Measurements from ENCODE around the gene HNRNPL.
"Not testable (repeated sequence)": the region's sequence is repeated elsewhere in the genome, so short reads cannot be mapped to it uniquely, and the experiment has no call there.

Gene HNRNPL

GRCh38 chr19:38875656-38876395 lies 26.0 kb upstream of the HNRNPL start:
- Histone ChIP-seq H3K27me3 (ENCODE audit: insufficient read depth, low read depth, severe bottlenecking) (no peaks in the 10 kb centered on the region), H3K36me3 (no peaks in the 10 kb centered on the region), H3K4me3 (ENCODE audit: low read depth, low read length) (no peak overlapping the region), H3K9me3 (ENCODE audit: severe bottlenecking) (no peaks in the 10 kb centered on the region), H3K27ac (no peak overlapping the region)
- DNase-seq, result no peak
- 0 out of 2 replicates have a peak, but pooled peaks have one; percentile 5 for TF ChIP-seq CTCF (IDR thresholded peaks at IDR 0.05; ENCODE audit: low read depth, low read length)

- H3K4me3 ChIP-seq (ENCODE audit: low read depth, low read length); H3K27ac ChIP-seq: not testable (repeated sequence)
Observed at GRCh38 chr19:38873400-38873799, 23.6 kb upstream of the HNRNPL start.

GRCh38 chr19:38870612-38871011 lies 20.8 kb upstream of the HNRNPL start:
- Histone ChIP-seq H3K36me3 (no peaks in the 10 kb centered on the region), H3K27ac (no peak overlapping the region), H3K9me3 (ENCODE audit: severe bottlenecking) (no peaks in the 10 kb centered on the region), H3K27me3 (ENCODE audit: insufficient read depth, low read depth, severe bottlenecking) (no peaks in the 10 kb centered on the region), H3K4me3 (ENCODE audit: low read depth, low read length) (no peak overlapping the region)
- no peak for TF ChIP-seq CTCF (IDR thresholded peaks at IDR 0.05; ENCODE audit: low read depth, low read length)
- no peak for DNase-seq

More at GRCh38 chr19:38873400-38873799, 23.6 kb upstream of the HNRNPL start:
- not testable (repeated sequence) for H3K27me3 ChIP-seq (ENCODE audit: insufficient read depth, low read depth, severe bottlenecking); H3K9me3 ChIP-seq (ENCODE audit: severe bottlenecking); DNase-seq; H3K36me3 ChIP-seq

- H3K4me3 ChIP-seq (ENCODE audit: low read depth, low read length), result no peak overlapping the region
- H3K27ac ChIP-seq, result no peak overlapping the region
- H3K9me3 ChIP-seq (ENCODE audit: severe bottlenecking), result no peaks in the 10 kb centered on the region
- no peak for DNase-seq
- H3K27me3 ChIP-seq (ENCODE audit: insufficient read depth, low read depth, severe bottlenecking), result no peaks in the 10 kb centered on the region
- H3K36me3 ChIP-seq, result no peaks in the 10 kb centered on the region
- no peak for TF ChIP-seq CTCF (IDR thresholded peaks at IDR 0.05; ENCODE audit: low read depth, low read length)
Observed at GRCh38 chr19:38869836-38870607, 20.2 kb upstream of the HNRNPL start.

- no peak overlapping the region for H3K27ac ChIP-seq
- TF ChIP-seq CTCF (IDR thresholded peaks at IDR 0.05; ENCODE audit: low read depth, low read length), result no peak
- no peaks in the 10 kb centered on the region for H3K36me3 ChIP-seq
- no peaks in the 10 kb centered on the region for H3K27me3 ChIP-seq (ENCODE audit: insufficient read depth, low read depth, severe bottlenecking)
- H3K4me3 ChIP-seq (ENCODE audit: low read depth, low read length), result no peak overlapping the region
- no peak for DNase-seq
- H3K9me3 ChIP-seq (ENCODE audit: severe bottlenecking), result no peaks in the 10 kb centered on the region
Observed at GRCh38 chr19:38869160-38869835, 19.5 kb upstream of the HNRNPL start.

- Histone ChIP-seq H3K36me3 (no peaks in the 10 kb centered on the region), H3K4me3 (ENCODE audit: low read depth, low read length) (no peak overlapping the region), H3K27me3 (ENCODE audit: insufficient read depth, low read depth, severe bottlenecking) (no peaks in the 10 kb centered on the region), H3K27ac (no peak overlapping the region), H3K9me3 (ENCODE audit: severe bottlenecking) (no peaks in the 10 kb centered on the region)
- DNase-seq, result no peak
- no peak for TF ChIP-seq CTCF (IDR thresholded peaks at IDR 0.05; ENCODE audit: low read depth, low read length)
Observed at GRCh38 chr19:38868551-38868950, 18.8 kb upstream of the HNRNPL start.
